Activated CD4-positive, alpha-beta T cell treated with anti-CD3 and anti-CD28 coated beads for 36 hours (primary cell): ENCODE results near the gene UQCR11. TPM values are rescaled to one million over a fixed set of nuclear protein-coding genes. Genes with fewer than 3 reads are reported as not detected.

Experiments used
- ATAC-seq: fragments of 200-7000 bp; cut with Tn5 transposase; one replicate; pipeline ENCODE4 v1.10.0; 2021; ENCODE audit warnings: mild to moderate bottlenecking, moderate library complexity
- CTCF ChIA-PET: fragments of 350-600 bp; sonication (Branson Sonifier 250); formaldehyde crosslinking; loops from one replicate; lab custom pipeline; 2021; ENCODE audit warnings: antibody characterized with exemption; lab: Charles Lee
- POLR2A ChIA-PET: fragments of 350-600 bp; sonication (Branson Sonifier 250); formaldehyde crosslinking; loops from one replicate; lab custom pipeline; 2021; ENCODE audit warnings: antibody characterized with exemption, inconsistent platforms; lab: Charles Lee
- DNase-seq: peaks from one replicate; pipeline ENCODE4 v3.0.0-alpha.2; 2020
- H3K27ac Mint-ChIP-seq: one replicate; pipeline ENCODE4 v1.8.0; 2021; ENCODE audit warnings: mixed read lengths
- H3K27me3 Mint-ChIP-seq: one replicate; pipeline ENCODE4 v1.8.0; 2021; ENCODE audit warnings: mixed read lengths
- H3K36me3 Mint-ChIP-seq: one replicate; pipeline ENCODE4 v1.8.0; 2021; ENCODE audit warnings: low read depth, mixed read lengths
- H3K4me1 Mint-ChIP-seq: one replicate; pipeline ENCODE4 v1.8.0; 2021; ENCODE audit warnings: mixed read lengths
- H3K4me3 Mint-ChIP-seq: one replicate; pipeline ENCODE4 v1.8.0; 2021; ENCODE audit warnings: mild to moderate bottlenecking, moderate library complexity, mixed read lengths
- H3K9me3 Mint-ChIP-seq: one replicate; pipeline ENCODE4 v1.8.0; 2021; ENCODE audit warnings: low read depth, mixed read lengths
- intact Hi-C, 2 experiments: fragments of 100-400 bp; cut with DNase I in 1 of 2; cut with micrococcal nuclease in 1 of 2; formaldehyde crosslinking; loops; one replicate each; pipeline versions ENCODE4 v1.14.2 to v1.15.1; 2022 to 2024; cut with DNase I, micrococcal nuclease
- total RNA-seq, 2 experiments: library from RNA; stranded (reverse); gene quantifications; one replicate each; pipeline ENCODE4 v1.2.3, GENCODE V29; 2021

The UQCR11 gene
- total RNA-seq, 2 experiments from 2014 or later = 152 to 226 TPM

DNA sequence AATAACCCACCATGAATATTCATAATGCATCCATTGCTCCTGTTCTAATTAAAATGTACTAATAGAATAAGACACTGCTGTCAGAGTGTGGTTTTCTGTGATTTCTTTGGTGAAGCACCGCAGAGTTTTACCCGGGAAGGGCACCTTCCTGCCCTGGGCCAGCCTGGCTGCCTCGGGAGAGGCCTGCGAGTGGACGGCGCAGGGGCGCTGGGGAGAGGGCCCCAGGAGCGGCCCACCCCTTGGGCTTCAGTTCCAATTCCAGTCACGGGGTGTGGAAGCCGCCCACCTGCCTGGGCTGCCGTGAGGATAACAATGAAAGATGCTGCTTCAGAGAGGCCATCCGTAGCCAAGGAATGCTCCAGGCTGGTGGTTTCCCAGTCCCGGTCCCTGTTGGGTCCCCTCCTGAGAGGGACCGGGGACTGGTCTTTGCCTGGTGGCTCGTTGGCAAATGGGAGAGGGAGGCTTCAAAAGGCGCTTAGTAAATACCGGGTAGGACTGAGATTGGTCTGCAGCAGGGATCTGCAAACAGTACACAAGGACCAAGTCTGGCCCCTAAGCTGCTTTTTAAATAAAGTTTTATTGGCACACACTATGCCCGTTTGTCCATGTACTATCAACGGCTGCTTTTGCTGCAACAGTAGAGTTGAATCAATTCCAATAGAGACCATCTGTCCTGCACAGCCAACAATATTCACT is 29.1 kb upstream of the UQCR11 start:
- no peaks in the 10 kb centered on the region for H3K27me3 Mint-ChIP-seq
- H3K4me1 Mint-ChIP-seq = peaks cover 3% of the 10 kb centered on the region
- ATAC-seq (no peak), DNase-seq (no peak)
- H3K36me3 Mint-ChIP-seq = peaks cover 23% of the 10 kb centered on the region
- POLR2A ChIA-PET = no interaction called here
- CTCF ChIA-PET = interaction anchor here (0.5 kb wide), 1 partner anchor 101 kb away, joined by 4 read pairs; no protein-coding TSS in a partner anchor
- H3K4me3 Mint-ChIP-seq = no peak overlapping the region
- intact Hi-C loops = no loop called here
- H3K9me3 Mint-ChIP-seq = no peaks in the 10 kb centered on the region
- no peak overlapping the region for H3K27ac Mint-ChIP-seq

DNA sequence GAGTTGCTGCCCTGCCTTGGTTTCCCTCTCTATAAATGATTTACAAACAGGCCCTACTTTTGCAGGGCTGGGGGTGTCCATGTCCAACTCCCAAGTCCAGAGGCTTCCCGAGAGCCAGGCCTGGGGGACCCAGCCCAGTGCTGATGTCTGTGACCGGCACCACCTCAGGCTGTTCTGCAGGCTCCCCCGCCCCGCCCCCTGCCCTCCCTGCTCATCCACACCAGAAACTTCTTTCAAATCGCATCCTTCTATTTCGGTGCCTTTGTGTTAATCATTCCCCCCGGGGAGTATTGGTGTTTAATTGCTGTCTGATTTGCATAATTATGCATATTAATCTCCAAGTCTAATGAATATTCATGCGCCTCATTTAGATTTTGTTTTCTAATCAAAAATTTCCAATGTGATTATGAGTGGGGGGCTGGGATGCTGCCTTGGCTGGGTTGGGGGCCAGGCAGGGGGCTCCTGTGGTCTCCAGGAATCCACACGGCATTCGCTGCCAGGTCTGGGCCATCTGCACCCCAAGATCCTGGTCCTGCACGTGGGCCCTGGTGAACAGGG is 28.1 kb upstream of the UQCR11 start:
- intact Hi-C loops = no loop called here
- Mint-ChIP-seq H3K27me3 (no peaks in the 10 kb centered on the region), H3K4me1 (no peaks in the 10 kb centered on the region), H3K36me3 (peaks cover 14% of the 10 kb centered on the region), H3K9me3 (no peaks in the 10 kb centered on the region), H3K4me3 (no peak overlapping the region), H3K27ac (no peak overlapping the region)
- no peak for DNase-seq
- CTCF ChIA-PET = no interaction called here
- POLR2A ChIA-PET = no interaction called here
- no peak for ATAC-seq

DNA sequence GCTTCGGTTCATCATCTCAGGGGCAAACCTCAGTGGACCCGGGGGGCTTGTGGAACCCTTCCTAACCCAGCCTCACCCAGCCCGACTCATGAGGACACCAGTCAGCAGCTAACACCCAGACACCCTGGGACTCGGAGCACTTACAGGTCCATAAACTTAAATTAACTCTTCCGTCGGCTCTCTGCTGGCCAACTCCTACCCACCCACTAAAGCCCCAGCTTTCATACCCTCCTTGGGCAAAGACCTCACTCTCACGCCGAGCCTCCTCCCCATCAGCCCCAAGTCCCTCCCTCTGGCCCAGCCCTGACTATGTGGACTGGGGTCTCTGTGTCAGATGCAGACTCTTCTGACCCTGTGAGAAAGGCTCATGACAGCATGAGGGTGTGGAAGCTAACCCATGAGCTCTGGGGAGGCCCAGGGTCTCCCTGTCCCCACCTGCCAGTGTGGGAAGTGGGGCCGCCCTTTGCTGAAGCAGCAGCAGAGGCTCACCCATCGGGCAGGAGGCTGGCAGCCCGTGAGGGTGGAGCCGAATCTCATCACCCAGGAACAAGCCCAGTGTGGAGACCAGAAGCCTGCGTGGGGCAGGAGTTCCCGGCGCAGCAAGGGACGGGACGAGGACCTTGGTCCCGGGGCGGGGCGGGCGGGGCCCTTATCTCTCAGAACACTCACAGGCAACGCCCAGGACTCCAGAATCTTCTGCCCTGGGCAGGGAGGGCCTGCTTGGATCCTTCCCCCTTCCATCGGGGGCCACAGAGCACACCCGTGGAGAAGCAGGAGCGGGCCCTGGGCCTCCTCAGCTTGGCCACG is 27.4 kb upstream of the UQCR11 start:
- no peak overlapping the region for H3K27ac Mint-ChIP-seq
- no peaks in the 10 kb centered on the region for H3K27me3 Mint-ChIP-seq
- ChIA-PET POLR2A (no interaction called here), CTCF (no interaction called here)
- intact Hi-C loops = no loop called here
- peaks cover 9% of the 10 kb centered on the region for H3K36me3 Mint-ChIP-seq
- no peaks in the 10 kb centered on the region for H3K9me3 Mint-ChIP-seq
- no peak for DNase-seq
- H3K4me1 Mint-ChIP-seq = no peaks in the 10 kb centered on the region
- H3K4me3 Mint-ChIP-seq = no peak overlapping the region
- ATAC-seq = no peak

DNA sequence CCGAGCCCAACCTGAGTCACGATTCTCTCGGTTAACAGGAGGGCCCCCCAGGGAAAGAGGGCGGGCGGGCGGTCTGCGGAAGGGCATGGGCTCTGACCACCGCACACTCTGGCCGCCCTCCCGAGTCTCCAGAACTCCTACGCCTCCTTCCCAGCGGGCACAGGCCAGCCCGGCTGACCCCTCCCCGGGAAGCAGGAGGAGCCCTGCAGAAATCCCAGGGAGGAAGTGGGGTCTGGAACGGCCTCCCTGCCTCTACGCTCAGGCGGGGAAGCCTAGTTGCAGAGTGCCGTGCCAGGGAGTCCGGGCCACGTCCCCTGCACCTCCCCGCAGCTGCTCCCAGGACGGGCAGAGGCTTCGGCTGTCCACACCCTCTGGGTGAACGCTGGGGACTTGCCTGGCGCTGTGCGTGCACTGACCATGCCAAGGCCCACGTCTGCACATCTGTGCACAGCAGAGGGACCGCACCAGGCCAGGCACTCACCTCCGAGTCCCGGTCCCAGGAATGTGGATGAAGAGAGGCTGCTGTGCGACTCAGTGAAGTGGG is 26.4 kb upstream of the UQCR11 start:
- H3K36me3 Mint-ChIP-seq = peaks cover 9% of the 10 kb centered on the region
- ATAC-seq (no peak), DNase-seq (no peak)
- POLR2A ChIA-PET = no interaction called here
- no peaks in the 10 kb centered on the region for H3K4me1 Mint-ChIP-seq
- intact Hi-C loops = no loop called here
- CTCF ChIA-PET = no interaction called here
- no peak overlapping the region for H3K27ac Mint-ChIP-seq
- no peak overlapping the region for H3K4me3 Mint-ChIP-seq
- H3K9me3 Mint-ChIP-seq = no peaks in the 10 kb centered on the region
- H3K27me3 Mint-ChIP-seq = no peaks in the 10 kb centered on the region

DNA sequence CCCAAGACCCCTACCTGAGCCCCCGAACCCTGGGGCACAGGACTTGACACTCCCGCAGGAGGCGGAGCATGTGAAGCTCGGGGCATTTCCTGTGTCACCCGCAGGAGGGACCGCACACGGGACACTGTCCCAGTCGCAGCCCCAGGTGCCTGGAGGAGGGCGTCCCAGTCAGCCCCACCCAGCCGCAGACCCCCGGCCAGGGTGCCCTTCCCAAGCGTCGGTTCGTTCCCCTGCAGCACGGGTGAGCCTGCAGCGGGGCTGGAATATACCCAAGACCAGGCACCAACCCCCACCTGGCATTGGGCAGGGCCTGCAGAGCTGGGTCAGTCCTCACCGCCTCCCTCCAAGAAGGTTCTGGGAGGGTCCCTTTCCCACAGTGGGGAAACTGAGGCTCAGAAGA is 25.5 kb upstream of the UQCR11 start:
- Mint-ChIP-seq H3K4me3 (no peak overlapping the region), H3K27me3 (no peaks in the 10 kb centered on the region), H3K36me3 (peaks cover 7% of the 10 kb centered on the region), H3K9me3 (no peaks in the 10 kb centered on the region), H3K27ac (no peak overlapping the region), H3K4me1 (no peaks in the 10 kb centered on the region)
- ChIA-PET POLR2A (no interaction called here), CTCF (no interaction called here)
- no peak for DNase-seq
- intact Hi-C loops = no loop called here
- ATAC-seq = no peak

DNA sequence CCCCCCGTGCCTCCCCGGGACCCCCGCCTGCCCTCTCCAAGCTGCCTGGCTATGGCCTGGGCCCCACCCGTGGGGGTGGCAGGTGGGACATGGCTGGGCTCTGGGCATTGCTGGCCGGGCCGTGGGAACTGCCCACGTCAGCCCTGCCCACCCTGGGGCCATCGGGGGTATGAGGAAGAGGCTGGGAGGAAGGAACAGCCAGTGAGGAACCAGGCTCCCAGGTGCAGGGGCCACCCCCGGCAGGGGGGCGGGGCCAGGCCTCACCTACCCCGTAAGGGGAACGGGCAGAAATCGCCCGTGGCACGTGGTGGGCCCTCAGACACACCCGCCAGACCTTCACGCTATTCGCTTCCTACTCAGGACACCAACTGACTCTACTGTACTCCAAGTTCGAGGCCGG is 24.8 kb upstream of the UQCR11 start:
- H3K27ac Mint-ChIP-seq = no peak overlapping the region
- H3K36me3 Mint-ChIP-seq = peaks cover 5% of the 10 kb centered on the region
- no peaks in the 10 kb centered on the region for H3K27me3 Mint-ChIP-seq
- ATAC-seq = no peak
- no peaks in the 10 kb centered on the region for H3K9me3 Mint-ChIP-seq
- no peak overlapping the region for H3K4me3 Mint-ChIP-seq
- ChIA-PET POLR2A (no interaction called here), CTCF (no interaction called here)
- no peaks in the 10 kb centered on the region for H3K4me1 Mint-ChIP-seq
- intact Hi-C loops = no loop called here
- DNase-seq = no peak

DNA sequence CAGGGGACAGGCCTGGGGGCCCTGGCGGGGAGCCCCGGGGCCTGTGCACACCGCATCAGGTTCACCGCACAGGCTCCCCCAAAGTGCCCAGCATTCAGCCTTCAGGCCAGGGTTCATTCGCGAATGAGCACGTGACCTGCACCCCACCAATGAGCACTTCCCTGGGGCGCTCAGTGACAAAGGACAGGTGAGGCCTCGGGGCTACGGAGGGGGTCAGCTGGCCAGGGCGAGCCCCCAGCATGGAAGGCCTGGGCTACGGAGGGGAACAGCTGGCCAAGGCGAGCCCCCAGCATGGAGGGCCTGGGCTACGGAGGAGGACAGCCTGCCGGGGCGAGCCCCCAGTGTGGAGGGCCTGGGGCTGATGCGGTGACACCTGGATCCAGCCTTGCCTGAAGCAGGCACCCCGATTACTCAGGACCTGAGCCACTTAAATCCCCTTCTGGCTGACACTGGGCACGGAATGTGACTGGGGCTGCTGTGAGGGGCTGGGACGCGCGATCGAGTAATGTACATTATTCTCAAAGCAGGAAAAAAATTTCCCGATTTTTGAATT is 24.1 kb upstream of the UQCR11 start:
- intact Hi-C loops = no loop called here
- Mint-ChIP-seq H3K9me3 (no peaks in the 10 kb centered on the region), H3K27ac (no peak overlapping the region), H3K36me3 (peaks cover 10% of the 10 kb centered on the region), H3K27me3 (no peaks in the 10 kb centered on the region), H3K4me3 (no peak overlapping the region), H3K4me1 (no peaks in the 10 kb centered on the region)
- ChIA-PET CTCF (no interaction called here), POLR2A (no interaction called here)
- ATAC-seq (no peak), DNase-seq (no peak)

DNA sequence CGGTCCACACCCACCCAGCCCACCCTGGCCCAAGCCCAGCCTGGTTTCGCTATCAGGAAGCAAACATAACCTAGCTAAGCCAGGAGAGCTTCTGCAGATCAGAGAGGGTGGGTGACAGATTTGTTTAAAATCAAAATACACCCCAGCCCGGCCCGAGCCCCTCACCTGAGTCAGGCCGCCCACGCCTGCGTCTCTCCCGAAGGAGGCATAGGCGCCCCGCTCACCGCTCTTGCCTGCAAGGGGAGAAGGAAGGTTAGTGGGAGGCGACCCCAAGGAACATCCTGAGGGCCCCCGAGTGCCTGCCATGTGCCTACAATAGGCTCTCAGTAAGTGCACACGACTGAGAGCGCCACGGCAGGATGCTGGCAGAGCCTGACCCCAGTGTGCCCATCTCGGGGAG is 21.9 kb upstream of the UQCR11 start:
- intact Hi-C loops = no loop called here
- ATAC-seq = no peak
- Mint-ChIP-seq H3K4me3 (no peak overlapping the region), H3K4me1 (no peaks in the 10 kb centered on the region), H3K9me3 (no peaks in the 10 kb centered on the region), H3K27me3 (no peaks in the 10 kb centered on the region), H3K27ac (no peak overlapping the region), H3K36me3 (peaks cover 19% of the 10 kb centered on the region)
- CTCF ChIA-PET = no interaction called here
- no peak for DNase-seq
- POLR2A ChIA-PET = no interaction called here

DNA sequence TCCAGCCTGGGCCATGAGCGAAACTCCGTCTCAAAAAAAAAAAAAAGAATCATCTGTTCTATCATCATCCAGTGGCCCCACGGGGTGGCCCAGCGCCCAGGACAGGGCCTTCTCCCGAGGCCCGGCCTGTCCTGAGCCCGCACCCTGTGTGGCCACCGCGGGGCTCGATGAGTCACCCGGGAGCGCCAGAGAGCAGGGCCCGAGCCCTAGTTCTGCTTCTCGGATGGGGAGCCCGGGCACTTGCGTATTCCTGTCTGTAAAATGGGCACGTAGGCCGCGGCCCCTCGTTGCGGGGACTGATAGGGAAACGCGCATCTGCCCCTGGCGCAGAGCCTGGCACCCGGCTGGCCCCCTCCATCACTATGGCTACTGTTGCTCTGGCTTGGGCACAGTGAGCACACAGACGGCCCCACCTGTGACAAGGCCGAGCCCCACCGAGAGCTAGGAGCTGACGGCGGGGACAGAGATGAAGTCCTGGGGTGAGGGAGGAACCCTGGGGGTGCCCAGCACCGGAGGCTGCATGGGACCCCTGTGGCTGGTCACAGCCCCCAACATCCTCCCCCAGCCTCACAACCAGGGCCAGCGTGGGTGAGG is 21.3 kb upstream of the UQCR11 start:
- ChIA-PET POLR2A (no interaction called here), CTCF (no interaction called here)
- Mint-ChIP-seq H3K36me3 (peaks cover 19% of the 10 kb centered on the region), H3K27me3 (no peaks in the 10 kb centered on the region), H3K4me3 (no peak overlapping the region), H3K27ac (no peak overlapping the region), H3K9me3 (no peaks in the 10 kb centered on the region), H3K4me1 (no peaks in the 10 kb centered on the region)
- intact Hi-C loops = no loop called here
- ATAC-seq (no peak), DNase-seq (no peak)

DNA sequence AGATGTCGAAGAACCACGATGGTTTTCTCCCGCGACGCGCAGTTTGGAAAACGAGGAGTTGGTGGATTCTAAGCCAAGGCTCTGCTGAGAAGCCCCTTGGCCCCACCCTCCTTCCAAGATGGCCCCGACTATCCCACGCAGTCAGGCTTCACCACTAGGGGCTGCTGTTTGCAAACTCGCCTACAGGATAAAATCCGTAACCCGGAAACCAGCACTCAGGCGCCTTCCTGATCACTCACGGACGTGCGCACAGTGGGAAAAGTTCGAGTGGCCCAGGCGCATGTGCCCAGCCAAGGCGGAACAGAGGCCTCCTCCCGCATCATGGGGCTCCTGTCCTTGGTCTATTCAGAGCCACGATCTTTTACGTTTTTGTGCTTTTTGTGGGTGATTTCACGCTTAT is 19.2 kb upstream of the UQCR11 start:
- no peaks in the 10 kb centered on the region for H3K27me3 Mint-ChIP-seq
- CTCF ChIA-PET = interaction anchor here (0.7 kb wide), 1 partner anchor 48 kb away, joined by 3 read pairs; no protein-coding TSS in a partner anchor
- peak; percentile 74 for ATAC-seq
- no peak overlapping the region for H3K4me3 Mint-ChIP-seq
- DNase-seq = peak; percentile 78
- H3K4me1 Mint-ChIP-seq = no peaks in the 10 kb centered on the region
- no peaks in the 10 kb centered on the region for H3K9me3 Mint-ChIP-seq
- H3K36me3 Mint-ChIP-seq = peaks cover 19% of the 10 kb centered on the region
- intact Hi-C loops = loop anchor here (1.0 to 2.0 kb wide), 2 partner anchors 48 to 143 kb away; no protein-coding TSS in a partner anchor
- POLR2A ChIA-PET = no interaction called here
- peak overlapping the region; percentile 29 for H3K27ac Mint-ChIP-seq

DNA sequence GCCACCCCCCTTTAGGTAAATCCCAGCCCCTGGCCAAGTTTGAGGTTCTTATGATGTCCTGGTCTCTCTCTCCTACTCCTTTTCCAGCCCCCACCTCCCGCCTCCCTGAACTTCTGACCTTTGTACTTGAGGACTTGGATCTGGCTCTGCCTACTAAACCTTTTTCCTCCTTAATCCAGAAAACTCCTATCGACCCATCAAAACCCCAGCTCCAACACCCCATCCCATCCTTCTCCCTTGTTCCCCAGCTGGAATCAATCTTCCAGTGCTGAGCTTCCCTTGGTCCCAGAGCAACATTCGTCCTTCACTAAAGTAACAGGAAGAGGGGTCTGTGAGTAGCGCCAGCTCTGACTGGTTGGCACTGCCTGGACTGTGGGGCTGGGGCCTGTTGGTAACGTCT is 17.3 kb upstream of the UQCR11 start:
- CTCF ChIA-PET = interaction anchor here (0.9 kb wide), 1 partner anchor 50 kb away, joined by 3 read pairs; no protein-coding TSS in a partner anchor
- peak overlapping the region; percentile 33 for H3K27ac Mint-ChIP-seq

More for the DNA sequence above, 17.3 kb upstream of the UQCR11 start:
- Mint-ChIP-seq H3K27me3 (no peaks in the 10 kb centered on the region), H3K4me1 (peaks cover 11% of the 10 kb centered on the region), H3K36me3 (peaks cover 28% of the 10 kb centered on the region), H3K9me3 (no peaks in the 10 kb centered on the region), H3K4me3 (no peak overlapping the region)
- intact Hi-C loops = no loop called here
- ATAC-seq = no peak
- no peak for DNase-seq
- POLR2A ChIA-PET = no interaction called here
